ENCODE results near the gene SPAG6.
"Not testable (repeated sequence)": the region's sequence is repeated elsewhere in the genome, so short reads cannot be mapped to it uniquely, and the experiment has no call there.

The SPAG6 gene

GRCh38 chr10:22369434-22370072, 24.3 kb downstream of the SPAG6 start:
- Mint-ChIP-seq H3K36me3 (no peaks in the 10 kb centered on the region), H3K4me3 (no peak overlapping the region), H3K9me3 (no peaks in the 10 kb centered on the region), H3K4me1 (peaks cover 22% of the 10 kb centered on the region), H3K27ac (no peak overlapping the region)
- ATAC-seq = peak; percentile 88
- no peak for DNase-seq (ENCODE audit: low spot score in 2 of 2)

- Mint-ChIP-seq H3K4me1 (peaks cover 22% of the 10 kb centered on the region), H3K36me3 (no peaks in the 10 kb centered on the region), H3K9me3 (no peaks in the 10 kb centered on the region), H3K27ac (no peak overlapping the region), H3K4me3 (no peak overlapping the region)
- ATAC-seq (no peak), DNase-seq (ENCODE audit: low spot score in 2 of 2) (no peak)
These were observed 25.0 kb downstream of the SPAG6 start for GRCh38 chr10:22370320-22370719.

DNA sequence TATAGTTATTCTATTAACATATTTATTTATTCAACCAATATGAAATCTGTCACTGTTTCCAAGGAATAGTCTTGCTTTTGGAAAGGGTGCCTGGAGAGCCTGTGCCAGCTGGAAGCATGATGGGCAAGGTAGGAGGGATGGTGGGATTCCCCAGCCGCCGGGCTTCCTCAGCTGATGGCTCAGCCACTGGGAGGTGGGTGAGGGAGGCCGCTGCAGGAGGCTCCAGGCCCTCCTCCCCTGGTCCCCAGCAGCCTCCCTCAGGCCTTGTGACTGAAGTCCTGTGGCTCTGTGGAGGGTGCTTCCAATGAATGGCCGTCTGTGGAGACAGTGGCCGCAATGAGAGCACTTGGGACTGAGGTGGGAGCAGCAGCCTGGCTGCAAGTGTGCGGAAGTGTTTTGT, 27.0 kb downstream of the SPAG6 start:
- no peak overlapping the region for H3K4me3 Mint-ChIP-seq
- ATAC-seq (no peak), DNase-seq (ENCODE audit: low spot score in 2 of 2) (no peak)
- no peak overlapping the region for H3K27ac Mint-ChIP-seq
- H3K9me3 Mint-ChIP-seq = no peaks in the 10 kb centered on the region
- H3K4me1 Mint-ChIP-seq = peaks cover 15% of the 10 kb centered on the region
- no peaks in the 10 kb centered on the region for H3K36me3 Mint-ChIP-seq

GRCh38 chr10:22372917-22373316, 27.6 kb downstream of the SPAG6 start:
- peaks cover 9% of the 10 kb centered on the region for H3K4me1 Mint-ChIP-seq
- H3K36me3 Mint-ChIP-seq = no peaks in the 10 kb centered on the region
- DNase-seq (ENCODE audit: low spot score in 2 of 2) (no peak), ATAC-seq (no peak)
- H3K4me3 Mint-ChIP-seq = no peak overlapping the region
- no peaks in the 10 kb centered on the region for H3K9me3 Mint-ChIP-seq
- H3K27ac Mint-ChIP-seq = no peak overlapping the region

- no peak overlapping the region for H3K27ac Mint-ChIP-seq
- no peaks in the 10 kb centered on the region for H3K36me3 Mint-ChIP-seq
- H3K4me1 Mint-ChIP-seq = peaks cover 6% of the 10 kb centered on the region
- no peak for ATAC-seq
- H3K9me3 Mint-ChIP-seq = no peaks in the 10 kb centered on the region
- DNase-seq (ENCODE audit: low spot score in 2 of 2) = no peak
- H3K4me3 Mint-ChIP-seq = no peak overlapping the region
These were observed 29.3 kb downstream of the SPAG6 start for GRCh38 chr10:22374489-22375126.

GRCh38 chr10:22379059-22379458, 33.8 kb downstream of the SPAG6 start:
- Mint-ChIP-seq H3K4me3 (no peak overlapping the region), H3K36me3 (no peaks in the 10 kb centered on the region), H3K9me3 (no peaks in the 10 kb centered on the region), H3K27ac (no peak overlapping the region), H3K4me1 (peaks cover 6% of the 10 kb centered on the region)
- no peak for DNase-seq (ENCODE audit: low spot score in 2 of 2)
- peak; percentile 92 for ATAC-seq

DNA sequence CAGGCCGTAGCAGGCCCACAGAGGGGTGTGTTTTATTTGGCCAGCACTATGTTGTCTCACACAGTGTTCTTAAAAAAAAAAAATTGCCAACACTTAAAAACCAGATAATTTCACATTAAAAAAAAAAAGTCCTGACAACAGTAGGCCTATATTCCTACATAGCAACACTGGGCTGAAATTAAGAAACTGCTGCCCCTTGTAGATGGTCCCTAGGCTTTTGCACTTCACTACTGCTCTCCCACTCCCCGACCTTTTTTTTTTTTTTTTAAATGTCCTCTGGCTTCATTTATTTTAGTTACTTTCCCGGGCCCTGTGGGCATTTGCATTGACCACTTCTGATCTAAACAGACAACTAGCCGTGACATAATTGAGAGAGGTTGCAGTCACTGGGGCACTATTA, 36.0 kb downstream of the SPAG6 start:
- H3K9me3 Mint-ChIP-seq = no peaks in the 10 kb centered on the region
- DNase-seq (ENCODE audit: low spot score in 2 of 2) (no peak), ATAC-seq (no peak)
- H3K36me3 Mint-ChIP-seq = no peaks in the 10 kb centered on the region
- H3K4me3 Mint-ChIP-seq = no peak overlapping the region
- no peak overlapping the region for H3K27ac Mint-ChIP-seq
- H3K4me1 Mint-ChIP-seq = peaks cover 6% of the 10 kb centered on the region

DNA sequence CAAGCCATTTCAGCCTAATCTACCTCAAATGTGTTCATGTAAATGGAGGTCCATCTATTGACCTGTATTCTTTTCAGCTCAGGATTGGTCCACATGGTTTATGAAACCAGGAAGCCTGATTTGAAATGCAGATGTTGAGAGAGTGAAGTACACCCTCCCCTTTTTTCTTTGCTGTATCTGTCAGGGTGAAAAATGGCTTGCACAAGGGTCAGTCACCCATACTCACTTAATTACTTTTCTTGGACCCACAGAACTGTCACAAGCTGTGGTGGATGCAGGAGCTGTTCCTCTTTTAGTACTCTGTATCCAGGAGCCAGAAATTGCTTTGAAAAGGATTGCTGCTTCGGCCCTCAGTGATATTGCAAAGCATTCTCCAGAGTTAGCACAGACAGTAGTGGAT, 41.2 kb downstream of the SPAG6 start:
- ATAC-seq (no peak), DNase-seq (ENCODE audit: low spot score in 2 of 2) (no peak)
- H3K4me1 Mint-ChIP-seq = no peaks in the 10 kb centered on the region
- no peaks in the 10 kb centered on the region for H3K9me3 Mint-ChIP-seq
- H3K4me3 Mint-ChIP-seq = no peak overlapping the region
- no peak overlapping the region for H3K27ac Mint-ChIP-seq
- no peaks in the 10 kb centered on the region for H3K36me3 Mint-ChIP-seq

DNA sequence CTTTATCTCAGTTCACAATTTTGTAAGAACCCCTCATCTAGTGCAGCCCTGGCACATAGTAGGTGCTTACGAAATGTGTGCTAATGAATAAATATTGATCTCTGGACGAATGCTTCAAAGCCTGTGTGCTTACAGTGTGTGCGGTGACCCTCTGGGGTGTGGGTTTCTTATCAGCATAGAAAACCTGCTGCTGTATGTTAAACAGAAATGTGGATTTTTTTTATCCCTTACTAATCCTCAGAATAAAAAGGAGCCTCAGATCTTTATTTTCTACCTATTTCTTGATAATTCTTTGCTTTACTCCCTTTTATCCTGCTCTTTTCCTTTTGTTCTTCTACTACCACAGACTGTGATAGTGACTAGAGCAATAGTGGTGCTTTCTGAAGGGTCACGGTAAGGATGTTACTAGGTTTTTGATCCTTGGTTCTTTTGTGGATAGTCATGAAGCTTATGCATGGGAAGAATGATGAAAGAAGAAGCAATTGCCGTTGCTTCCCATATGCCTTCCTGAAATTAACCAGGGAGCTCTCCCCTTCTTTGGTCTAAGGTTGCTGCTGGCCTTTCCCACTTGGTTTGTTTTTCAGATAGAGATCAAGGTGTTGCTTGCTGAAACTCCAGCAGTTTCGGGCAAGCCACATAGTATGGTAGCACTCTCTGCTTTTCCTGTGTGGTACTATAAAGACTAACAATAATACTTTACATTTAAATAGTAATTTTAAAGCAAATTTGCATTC, 44.7 kb downstream of the SPAG6 start:
- Mint-ChIP-seq H3K36me3 (no peaks in the 10 kb centered on the region), H3K9me3 (no peaks in the 10 kb centered on the region), H3K27ac (no peak overlapping the region), H3K4me3 (no peak overlapping the region), H3K4me1 (no peaks in the 10 kb centered on the region)
- DNase-seq (ENCODE audit: low spot score in 2 of 2) = no peak
- ATAC-seq = no peak

DNA sequence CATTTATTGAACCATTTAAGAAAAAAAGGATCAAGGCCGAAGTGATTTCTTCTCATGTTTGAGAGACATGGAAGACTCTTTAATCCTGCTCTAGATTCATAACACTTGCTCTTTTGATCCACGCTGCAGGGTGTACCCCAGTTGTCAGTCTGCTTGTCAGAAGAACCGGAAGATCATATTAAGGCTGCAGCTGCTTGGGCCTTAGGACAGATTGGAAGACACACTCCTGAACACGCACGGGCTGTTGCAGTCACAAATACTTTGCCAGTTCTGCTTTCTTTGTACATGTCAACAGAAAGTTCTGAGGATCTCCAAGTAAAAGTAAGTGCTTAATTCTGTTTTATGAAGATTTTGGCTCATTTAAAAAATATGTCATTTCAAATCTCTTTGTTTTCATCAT, 46.3 kb downstream of the SPAG6 start:
- Mint-ChIP-seq H3K4me1 (no peaks in the 10 kb centered on the region), H3K36me3 (no peaks in the 10 kb centered on the region), H3K9me3 (no peaks in the 10 kb centered on the region), H3K27ac (no peak overlapping the region), H3K4me3 (no peak overlapping the region)
- DNase-seq (ENCODE audit: low spot score in 2 of 2) (no peak), ATAC-seq (no peak)

GRCh38 chr10:22396195-22396594, 50.9 kb downstream of the SPAG6 start:
- H3K4me1 Mint-ChIP-seq; H3K9me3 Mint-ChIP-seq; DNase-seq (ENCODE audit: low spot score in 2 of 2); H3K36me3 Mint-ChIP-seq; H3K27ac Mint-ChIP-seq; H3K4me3 Mint-ChIP-seq; ATAC-seq: not testable (repeated sequence)

- not testable (repeated sequence) for DNase-seq (ENCODE audit: low spot score in 2 of 2); ATAC-seq; H3K9me3 Mint-ChIP-seq; H3K4me3 Mint-ChIP-seq; H3K27ac Mint-ChIP-seq; H3K36me3 Mint-ChIP-seq; H3K4me1 Mint-ChIP-seq
These were observed 61.6 kb downstream of the SPAG6 start for GRCh38 chr10:22406916-22407315.

GRCh38 chr10:22410394-22410793, 65.1 kb downstream of the SPAG6 start:
- H3K9me3 Mint-ChIP-seq = no peaks in the 10 kb centered on the region
- peak; percentile 53 for ATAC-seq

GRCh38 chr10:22410846-22411245, 65.5 kb downstream of the SPAG6 start:
- ATAC-seq = no peak
- H3K9me3 Mint-ChIP-seq = no peaks in the 10 kb centered on the region
- H3K4me1 Mint-ChIP-seq = no peaks in the 10 kb centered on the region

More at GRCh38 chr10:22410394-22410793, 65.1 kb downstream of the SPAG6 start:
- no peak for DNase-seq (ENCODE audit: low spot score in 2 of 2)
- Mint-ChIP-seq H3K27ac (no peak overlapping the region), H3K4me3 (no peak overlapping the region), H3K36me3 (no peaks in the 10 kb centered on the region), H3K4me1 (no peaks in the 10 kb centered on the region)

GRCh38 chr10:22414146-22414545, 68.8 kb downstream of the SPAG6 start:
- ATAC-seq = no peak
- no peaks in the 10 kb centered on the region for H3K9me3 Mint-ChIP-seq
- no peak overlapping the region for H3K27ac Mint-ChIP-seq
- H3K4me3 Mint-ChIP-seq = no peak overlapping the region
- no peaks in the 10 kb centered on the region for H3K4me1 Mint-ChIP-seq
- no peak for DNase-seq (ENCODE audit: low spot score in 2 of 2)
- no peaks in the 10 kb centered on the region for H3K36me3 Mint-ChIP-seq

More at GRCh38 chr10:22410846-22411245, 65.5 kb downstream of the SPAG6 start:
- Mint-ChIP-seq H3K27ac (no peak overlapping the region), H3K36me3 (no peaks in the 10 kb centered on the region), H3K4me3 (no peak overlapping the region)
- DNase-seq (ENCODE audit: low spot score in 2 of 2) = no peak

GRCh38 chr10:22415072-22415471, 69.8 kb downstream of the SPAG6 start:
- H3K36me3 Mint-ChIP-seq = no peaks in the 10 kb centered on the region
- H3K9me3 Mint-ChIP-seq = no peaks in the 10 kb centered on the region
- ATAC-seq = no peak
- no peaks in the 10 kb centered on the region for H3K4me1 Mint-ChIP-seq
- no peak overlapping the region for H3K27ac Mint-ChIP-seq
- no peak for DNase-seq (ENCODE audit: low spot score in 2 of 2)
- no peak overlapping the region for H3K4me3 Mint-ChIP-seq
